Liver (tissue), 9 donors: ENCODE data around the gene CHD3. TPM values are rescaled to one million over a fixed set of nuclear protein-coding genes. Genes with fewer than 3 reads are reported as not detected.

Experiments used
- DNase-seq: peaks from one replicate; pipeline ENCODE4 v3.0.0-alpha.2; 2017; ENCODE audit warnings: low spot score
- H3K27ac ChIP-seq, 2 donors: one replicate each; pipeline ENCODE4 v1.7.0; 2013; ENCODE audit warnings: inconsistent platforms in 2 of 2, low read length in 2 of 2, control low read depth in 1 of 2, low read depth in 1 of 2, mild to moderate bottlenecking in 1 of 2
- H3K27me3 ChIP-seq, 4 donors: one replicate each; pipeline versions ENCODE4 v1.6.1 to v1.7.0; 2013; ENCODE audit warnings: low read length in 3 of 4, inconsistent platforms in 1 of 4, mild to moderate bottlenecking in 1 of 4, moderate library complexity in 1 of 4; ENCODE audit not compliant: control insufficient read depth in 4 of 4, insufficient read depth in 4 of 4
- H3K36me3 ChIP-seq, 4 donors: one replicate each; pipeline versions ENCODE4 v1.6.1 to v1.7.0; 2013; ENCODE audit warnings: low read length in 3 of 4, mild to moderate bottlenecking in 3 of 4, low read depth in 1 of 4, moderate library complexity in 1 of 4; ENCODE audit not compliant: control insufficient read depth in 4 of 4, insufficient read depth in 3 of 4
- H3K4me1 ChIP-seq, 4 donors: one replicate each; pipeline versions ENCODE4 v1.6.1 to v1.7.0; 2013; ENCODE audit warnings: low read length in 3 of 4, mild to moderate bottlenecking in 3 of 4, moderate library complexity in 1 of 4; ENCODE audit not compliant: control insufficient read depth in 4 of 4, insufficient read depth in 4 of 4
- H3K4me3 ChIP-seq, 3 donors: one replicate each; pipeline versions ENCODE4 v1.6.1 to v1.7.0; 2013; ENCODE audit warnings: low read length in 3 of 3, control low read depth in 1 of 3, low read depth in 1 of 3, mild to moderate bottlenecking in 1 of 3
- H3K9ac ChIP-seq, 2 donors: one replicate each; pipeline ENCODE4 v1.7.0; 2013; ENCODE audit warnings: low read length in 2 of 2, mild to moderate bottlenecking in 2 of 2, moderate library complexity in 2 of 2, control low read depth in 1 of 2, low read depth in 1 of 2
- H3K9me3 ChIP-seq, 4 donors: one replicate each; pipeline versions ENCODE4 v1.6.1 to v1.7.0; 2013; ENCODE audit warnings: low read length in 3 of 4; ENCODE audit not compliant: control insufficient read depth in 4 of 4
- ATF3 ChIP-seq: IDR thresholded peaks from 2 replicates; pipeline ENCODE4 v1.6.1; 2016; ENCODE audit warnings: antibody characterized with exemption
- CTCF ChIP-seq: fragments of 150-350 bp; IDR thresholded peaks from 2 replicates; pipeline ENCODE4 v1.5.1; 2017; ENCODE audit warnings: improper control_type of control experiment, low read depth, low read length; ENCODE audit not compliant: missing input control
- EGR1 ChIP-seq, 2 donors: IDR thresholded peaks; 2 replicates each; pipeline ENCODE4 v1.6.1; 2016 to 2018; ENCODE audit warnings: antibody characterized with exemption in 2 of 2, low read depth in 2 of 2
- FOXA1 ChIP-seq: IDR thresholded peaks from 2 replicates; pipeline ENCODE4 v1.6.1; 2016; ENCODE audit warnings: antibody characterized with exemption
- FOXA2 ChIP-seq: IDR thresholded peaks from 2 replicates; pipeline ENCODE4 v1.6.1; 2016; ENCODE audit warnings: antibody characterized with exemption
- GABPA ChIP-seq, 2 donors: IDR thresholded peaks in 1 of 2; conservative IDR thresholded peaks in 1 of 2; 2 replicates each; pipeline ENCODE4 v1.6.1; 2016; ENCODE audit warnings: antibody characterized with exemption in 2 of 2, mild to moderate bottlenecking in 1 of 2, moderate library complexity in 1 of 2
- HNF4A ChIP-seq, 2 donors: conservative IDR thresholded peaks; 2 replicates each; pipeline ENCODE4 v1.6.1; 2016; ENCODE audit warnings: antibody characterized with exemption in 2 of 2, mild to moderate bottlenecking in 2 of 2
- HNF4G ChIP-seq: IDR thresholded peaks from 2 replicates; pipeline ENCODE4 v1.6.1; 2016; ENCODE audit warnings: antibody characterized with exemption
- JUND ChIP-seq, 2 donors: IDR thresholded peaks; 2 replicates each; pipeline ENCODE4 v1.6.1; 2016; ENCODE audit warnings: antibody characterized with exemption in 2 of 2
- MAX ChIP-seq: IDR thresholded peaks from 2 replicates; pipeline ENCODE4 v1.6.1; 2016; ENCODE audit warnings: antibody characterized with exemption
- NR2F2 ChIP-seq: IDR thresholded peaks from 2 replicates; pipeline ENCODE4 v1.6.1; 2016; ENCODE audit warnings: antibody characterized with exemption
- REST ChIP-seq: IDR thresholded peaks from 2 replicates; pipeline ENCODE4 v1.6.1; 2016; ENCODE audit warnings: antibody characterized with exemption, mild to moderate bottlenecking
- RXRA ChIP-seq, 2 donors: IDR thresholded peaks; 2 replicates each; pipeline ENCODE4 v1.6.1; 2017 to 2018; ENCODE audit warnings: antibody characterized with exemption in 2 of 2, mild to moderate bottlenecking in 1 of 2
- SP1 ChIP-seq: IDR thresholded peaks from 2 replicates; pipeline ENCODE4 v1.6.1; 2018; ENCODE audit warnings: antibody characterized with exemption, mild to moderate bottlenecking
- TAF1 ChIP-seq: conservative IDR thresholded peaks from 2 replicates; pipeline ENCODE4 v1.6.1; 2016; ENCODE audit warnings: antibody characterized with exemption, mild to moderate bottlenecking
- YY1 ChIP-seq: IDR thresholded peaks from 2 replicates; pipeline ENCODE4 v1.6.1; 2016; ENCODE audit warnings: antibody characterized with exemption, mild to moderate bottlenecking
- ZBTB33 ChIP-seq: IDR thresholded peaks from 2 replicates; pipeline ENCODE4 v1.6.1; 2016; ENCODE audit warnings: antibody characterized with exemption
- WGBS: extraction: QIAGEN DNeasy Blood & Tissue Kit; methylation state at CpG from one replicate; pipeline ENCODE4 v1.1.7; 2013; 5-methylcytosine and 5-hydroxymethylcytosine counted together
- polyA plus RNA-seq, 2 donors: library from polyadenylated mRNA; stranded (reverse) in 1 of 2; unstranded in 1 of 2; fragments of 200-250 nt in 1 of 2; fragments of >200 nt in 1 of 2; fragmentation: Nextera tagmentation in 1 of 2; extraction: Ambion mirVana in 1 of 2; gene quantifications; one replicate each; pipeline versions ENCODE4 v1.2.1 to v1.2.3, GENCODE V29; 2013 to 2015
- total RNA-seq, 2 donors: library from RNA; depleted of rRNA; stranded (reverse); fragments of >200 nt; gene quantifications; one replicate each; pipeline ENCODE4 v1.2.3, GENCODE V29; 2014
- donor health status: healthy.
- donor health status: healthy.
- donor health status: healthy.
- donor health status: healthy.
- donor health status: healthy.

The CHD3 gene
- total and polyA plus RNA-seq, 4 donors: 1.9 to 14.4 (median 7.2) TPM

- TF ChIP-seq JUND (IDR thresholded peaks at IDR 0.05) (no peak), ATF3 (no peak), FOXA1 (no peak), FOXA2 (no peak), MAX (no peak), CTCF (no peak), GABPA (IDR thresholded peaks at IDR 0.05 in 1 of 2, conservative IDR thresholded peaks at IDR 0.05 in 1 of 2) (no peak), ZBTB33 (no peak), TAF1 (no peak), RXRA (IDR thresholded peaks at IDR 0.05) (no peak), EGR1 (IDR thresholded peaks at IDR 0.05; ENCODE audit: low read depth in 2 of 2) (no peak), HNF4A (conservative IDR thresholded peaks at IDR 0.05) (no peak), HNF4G (no peak), NR2F2 (no peak), SP1 (no peak), YY1 (no peak), REST (no peak)
- H3K4me1 ChIP-seq: no peaks in the 10 kb centered on the region
- no peak overlapping the region for H3K4me3 ChIP-seq
- H3K36me3 ChIP-seq: no peaks in the 10 kb centered on the region
- no peak overlapping the region for H3K27ac ChIP-seq
- H3K27me3 ChIP-seq: no peaks in the 10 kb centered on the region
- H3K9ac ChIP-seq: no peak overlapping the region
- DNase-seq: no peak
- H3K9me3 ChIP-seq: no peaks in the 10 kb centered on the region
- WGBS: 64% methylated on average over 3 of the region's 3 CpGs
Measured at GRCh38 chr17:7880076-7880868, 8.3 kb upstream of the CHD3 start.
